CD8-positive, alpha-beta memory T cell (primary cell): ENCODE results near the gene MALAT1. TPM values are rescaled to one million over a fixed set of nuclear protein-coding genes. Genes with fewer than 3 reads are reported as not detected.
"Not testable (repeated sequence)": the region's sequence is repeated elsewhere in the genome, so short reads cannot be mapped to it uniquely, and the experiment has no call there.

Source experiments
- CTCF ChIA-PET: fragments of 350-600 bp; sonication (Branson Sonifier 250); formaldehyde crosslinking; loops from one replicate; lab custom pipeline; 2021; ENCODE audit warnings: antibody characterized with exemption; lab: Charles Lee
- POLR2A ChIA-PET: fragments of 350-600 bp; sonication (Branson Sonifier 250); formaldehyde crosslinking; loops from one replicate; lab custom pipeline; 2021; ENCODE audit warnings: antibody characterized with exemption; lab: Charles Lee
- DNase-seq, 5 donors: peaks; one replicate each; pipeline versions ENCODE4 v3.0.0 to v3.0.0-alpha.2; 2020 to 2022; ENCODE audit warnings: mixed read lengths in 1 of 5
- H3K27ac ChIP-seq: one replicate; pipeline ENCODE4 v1.7.0; 2013; ENCODE audit warnings: low read depth, mild to moderate bottlenecking, low read length, moderate library complexity
- H3K27me3 ChIP-seq: 2 replicates; pipeline ENCODE4 v1.7.0; 2013; ENCODE audit warnings: low read length, mild to moderate bottlenecking; ENCODE audit not compliant: insufficient read depth, poor library complexity, severe bottlenecking
- H3K36me3 ChIP-seq: 2 replicates; pipeline ENCODE4 v1.7.0; 2013; ENCODE audit warnings: mild to moderate bottlenecking, low read length, moderate library complexity; ENCODE audit not compliant: insufficient read depth
- H3K4me1 ChIP-seq: 2 replicates; pipeline ENCODE4 v1.7.0; 2013; ENCODE audit warnings: mild to moderate bottlenecking, low read length, moderate library complexity; ENCODE audit not compliant: insufficient read depth
- H3K4me3 ChIP-seq: 2 replicates; pipeline ENCODE4 v1.7.0; 2013; ENCODE audit warnings: mild to moderate bottlenecking, low read length
- H3K9me3 ChIP-seq: 2 replicates; pipeline ENCODE4 v1.7.0; 2013; ENCODE audit warnings: mild to moderate bottlenecking, low read length
- H3K27ac Mint-ChIP-seq, 8 donors: one replicate each; pipeline ENCODE4 v1.8.0; 2020 to 2021; ENCODE audit warnings: mixed read lengths in 8 of 8, mild to moderate bottlenecking in 6 of 8, inconsistent platforms in 3 of 8, moderate library complexity in 3 of 8
- H3K27me3 Mint-ChIP-seq, 2 donors: one replicate each; pipeline ENCODE4 v1.8.0; 2020 to 2021; ENCODE audit warnings: mixed read lengths in 2 of 2, mild to moderate bottlenecking in 1 of 2, moderate library complexity in 1 of 2
- H3K36me3 Mint-ChIP-seq, 3 donors: one replicate each; pipeline ENCODE4 v1.8.0; 2020 to 2021; ENCODE audit warnings: mixed read lengths in 3 of 3, inconsistent platforms in 1 of 3, mild to moderate bottlenecking in 1 of 3
- H3K4me1 Mint-ChIP-seq, 3 donors: one replicate each; pipeline ENCODE4 v1.8.0; 2020 to 2021; ENCODE audit warnings: mixed read lengths in 3 of 3, inconsistent platforms in 1 of 3, mild to moderate bottlenecking in 1 of 3
- H3K4me3 Mint-ChIP-seq, 7 donors: one replicate each; pipeline ENCODE4 v1.8.0; 2020 to 2021; ENCODE audit warnings: mixed read lengths in 7 of 7, mild to moderate bottlenecking in 6 of 7, moderate library complexity in 4 of 7, inconsistent platforms in 2 of 7
- H3K9me3 Mint-ChIP-seq, 5 donors: one replicate each; pipeline ENCODE4 v1.8.0; 2020 to 2022; ENCODE audit warnings: mixed read lengths in 5 of 5, mild to moderate bottlenecking in 3 of 5, moderate library complexity in 2 of 5, inconsistent platforms in 1 of 5
- polyA plus RNA-seq: library from polyadenylated mRNA; unstranded; fragments of 300-500 nt; fragmentation: Illumina TruSeq; gene quantifications from one replicate; pipeline ENCODE4 v1.2.3, GENCODE V29; 2021
- total RNA-seq, 2 experiments: library from RNA; stranded (reverse); gene quantifications; one replicate each; pipeline ENCODE4 v1.2.3, GENCODE V29; 2021

MALAT1 gene
- total and polyA plus RNA-seq, 3 experiments from 2014 or later: 2,529 to 4,912 (median 4,639) TPM

DNA sequence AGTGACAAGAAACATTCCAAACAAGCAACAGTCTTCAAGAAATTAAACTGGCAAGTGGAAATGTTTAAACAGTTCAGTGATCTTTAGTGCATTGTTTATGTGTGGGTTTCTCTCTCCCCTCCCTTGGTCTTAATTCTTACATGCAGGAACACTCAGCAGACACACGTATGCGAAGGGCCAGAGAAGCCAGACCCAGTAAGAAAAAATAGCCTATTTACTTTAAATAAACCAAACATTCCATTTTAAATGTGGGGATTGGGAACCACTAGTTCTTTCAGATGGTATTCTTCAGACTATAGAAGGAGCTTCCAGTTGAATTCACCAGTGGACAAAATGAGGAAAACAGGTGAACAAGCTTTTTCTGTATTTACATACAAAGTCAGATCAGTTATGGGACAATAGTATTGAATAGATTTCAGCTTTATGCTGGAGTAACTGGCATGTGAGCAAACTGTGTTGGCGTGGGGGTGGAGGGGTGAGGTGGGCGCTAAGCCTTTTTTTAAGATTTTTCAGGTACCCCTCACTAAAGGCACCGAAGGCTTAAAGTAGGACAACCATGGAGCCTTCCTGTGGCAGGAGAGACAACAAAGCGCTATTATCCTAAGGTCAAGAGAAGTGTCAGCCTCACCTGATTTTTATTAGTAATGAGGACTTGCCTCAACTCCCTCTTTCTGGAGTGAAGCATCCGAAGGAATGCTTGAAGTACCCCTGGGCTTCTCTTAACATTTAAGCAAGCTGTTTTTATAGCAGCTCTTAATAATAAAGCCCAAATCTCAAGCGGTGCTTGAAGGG is 6.0 kb downstream of the MALAT1 start:
- H3K36me3 ChIP-seq: peaks cover 67% of the 10 kb centered on the region
- DNase-seq: peak in 1 of 5 donors; percentile 12
- H3K27ac Mint-ChIP-seq: peak overlapping the region in 6 of 8 donors; percentile 81 to 92 (median 86)
- H3K27ac ChIP-seq: peak overlapping the region; percentile 95
- H3K9me3 ChIP-seq: no peaks in the 10 kb centered on the region
- peaks cover 0 to 3% of the 10 kb centered on the region in 2 donors for H3K27me3 Mint-ChIP-seq
- no peaks in the 10 kb centered on the region for H3K27me3 ChIP-seq
- ChIA-PET POLR2A (interaction anchor here (0.6 to 17.6 kb wide), 12 partner anchors 6 to 809 kb away, joined by 3 to 1366 read pairs (median 4); partner anchors contain the start of genes FAM89B, MALAT1, NEAT1 and SCYL1), CTCF (interaction anchor here (1.0 to 21.4 kb wide), 7 partner anchors 7 to 125 kb away, joined by 3 to 448 read pairs (median 7); partner anchors contain the start of genes MALAT1 and NEAT1)
- no peak overlapping the region for H3K4me3 Mint-ChIP-seq
- H3K4me1 ChIP-seq: peaks cover 36% of the 10 kb centered on the region
- H3K4me3 ChIP-seq: peak overlapping the region; percentile 97
- H3K36me3 Mint-ChIP-seq: peaks cover 24 to 37% (median 36%) of the 10 kb centered on the region in 3 donors
- H3K9me3 Mint-ChIP-seq: no peaks in the 10 kb centered on the region
- H3K4me1 Mint-ChIP-seq: peaks cover 47 to 50% (median 48%) of the 10 kb centered on the region in 3 donors

DNA sequence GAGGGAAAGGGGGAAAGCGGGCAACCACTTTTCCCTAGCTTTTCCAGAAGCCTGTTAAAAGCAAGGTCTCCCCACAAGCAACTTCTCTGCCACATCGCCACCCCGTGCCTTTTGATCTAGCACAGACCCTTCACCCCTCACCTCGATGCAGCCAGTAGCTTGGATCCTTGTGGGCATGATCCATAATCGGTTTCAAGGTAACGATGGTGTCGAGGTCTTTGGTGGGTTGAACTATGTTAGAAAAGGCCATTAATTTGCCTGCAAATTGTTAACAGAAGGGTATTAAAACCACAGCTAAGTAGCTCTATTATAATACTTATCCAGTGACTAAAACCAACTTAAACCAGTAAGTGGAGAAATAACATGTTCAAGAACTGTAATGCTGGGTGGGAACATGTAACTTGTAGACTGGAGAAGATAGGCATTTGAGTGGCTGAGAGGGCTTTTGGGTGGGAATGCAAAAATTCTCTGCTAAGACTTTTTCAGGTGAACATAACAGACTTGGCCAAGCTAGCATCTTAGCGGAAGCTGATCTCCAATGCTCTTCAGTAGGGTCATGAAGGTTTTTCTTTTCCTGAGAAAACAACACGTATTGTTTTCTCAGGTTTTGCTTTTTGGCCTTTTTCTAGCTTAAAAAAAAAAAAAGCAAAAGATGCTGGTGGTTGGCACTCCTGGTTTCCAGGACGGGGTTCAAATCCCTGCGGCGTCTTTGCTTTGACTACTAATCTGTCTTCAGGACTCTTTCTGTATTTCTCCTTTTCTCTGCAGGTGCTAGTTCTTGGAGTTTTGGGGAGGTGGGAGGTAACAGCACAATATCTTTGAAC is 6.8 kb downstream of the MALAT1 start:
- peaks cover 49 to 54% (median 51%) of the 10 kb centered on the region in 3 donors for H3K4me1 Mint-ChIP-seq
- ChIA-PET CTCF (interaction anchor here (0.7 to 21.4 kb wide), 12 partner anchors 7 to 280 kb away, joined by 3 to 448 read pairs (median 5); partner anchors contain the start of genes MALAT1 and NEAT1), POLR2A (interaction anchor here (0.6 to 17.6 kb wide), 19 partner anchors 7 to 904 kb away, joined by 3 to 1366 read pairs (median 3); partner anchors contain the start of genes FAM89B, MALAT1, NEAT1 and SCYL1)
- peak in 1 of 5 donors; percentile 25 for DNase-seq
- Histone ChIP-seq H3K36me3 (peaks cover 59% of the 10 kb centered on the region), H3K4me1 (peaks cover 40% of the 10 kb centered on the region), H3K4me3 (peak overlapping the region; percentile 97), H3K9me3 (no peaks in the 10 kb centered on the region), H3K27ac (peak overlapping the region; percentile 95), H3K27me3 (no peaks in the 10 kb centered on the region)
- no peak overlapping the region for H3K4me3 Mint-ChIP-seq
- H3K9me3 Mint-ChIP-seq: no peaks in the 10 kb centered on the region
- H3K27ac Mint-ChIP-seq: peak overlapping the region in 7 of 8 donors; percentile 47 to 92 (median 86)
- peaks cover 0 to 3% of the 10 kb centered on the region in 2 donors for H3K27me3 Mint-ChIP-seq
- H3K36me3 Mint-ChIP-seq: peaks cover 24 to 37% (median 36%) of the 10 kb centered on the region in 3 donors

DNA sequence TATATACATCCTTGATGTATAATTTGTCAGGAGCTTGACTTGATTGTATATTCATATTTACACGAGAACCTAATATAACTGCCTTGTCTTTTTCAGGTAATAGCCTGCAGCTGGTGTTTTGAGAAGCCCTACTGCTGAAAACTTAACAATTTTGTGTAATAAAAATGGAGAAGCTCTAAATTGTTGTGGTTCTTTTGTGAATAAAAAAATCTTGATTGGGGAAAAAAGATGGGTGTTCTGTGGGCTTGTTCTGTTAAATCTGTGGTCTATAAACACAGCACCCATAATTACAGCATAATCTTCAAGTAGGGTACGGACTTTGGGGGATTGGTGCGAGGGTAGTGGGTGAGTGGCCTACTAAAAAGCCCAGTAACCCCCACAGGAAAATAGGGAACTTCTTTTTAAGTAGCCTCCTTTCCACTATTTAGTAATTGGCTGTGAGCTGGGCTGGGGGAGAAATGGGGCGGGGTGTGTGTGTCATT is 7.5 kb downstream of the MALAT1 start:
- ChIA-PET CTCF (interaction anchor here (0.7 to 21.4 kb wide), 12 partner anchors 8 to 280 kb away, joined by 3 to 448 read pairs (median 5); partner anchors contain the start of genes MALAT1 and NEAT1), POLR2A (interaction anchor here (0.9 to 17.6 kb wide), 12 partner anchors 8 to 152 kb away, joined by 3 to 1366 read pairs (median 6); partner anchors contain the start of genes FAM89B, MALAT1, NEAT1 and SCYL1)
- no peaks in the 10 kb centered on the region for H3K27me3 ChIP-seq
- Mint-ChIP-seq H3K27ac (peak overlapping the region in 7 of 8 donors; percentile 65 to 92 (median 86)), H3K4me1 (peaks cover 52 to 56% (median 53%) of the 10 kb centered on the region in 3 donors), H3K27me3 (peaks cover 0 to 3% of the 10 kb centered on the region in 2 donors), H3K4me3 (no peak overlapping the region), H3K36me3 (peaks cover 24 to 37% (median 36%) of the 10 kb centered on the region in 3 donors), H3K9me3 (no peaks in the 10 kb centered on the region)
- peaks cover 43% of the 10 kb centered on the region for H3K4me1 ChIP-seq
- peak in 2 of 5 donors; percentile 5 to 49 for DNase-seq
- H3K4me3 ChIP-seq: peak overlapping the region; percentile 97
- H3K9me3 ChIP-seq: no peaks in the 10 kb centered on the region
- H3K27ac ChIP-seq: peak overlapping the region; percentile 50
- H3K36me3 ChIP-seq: peaks cover 53% of the 10 kb centered on the region

DNA sequence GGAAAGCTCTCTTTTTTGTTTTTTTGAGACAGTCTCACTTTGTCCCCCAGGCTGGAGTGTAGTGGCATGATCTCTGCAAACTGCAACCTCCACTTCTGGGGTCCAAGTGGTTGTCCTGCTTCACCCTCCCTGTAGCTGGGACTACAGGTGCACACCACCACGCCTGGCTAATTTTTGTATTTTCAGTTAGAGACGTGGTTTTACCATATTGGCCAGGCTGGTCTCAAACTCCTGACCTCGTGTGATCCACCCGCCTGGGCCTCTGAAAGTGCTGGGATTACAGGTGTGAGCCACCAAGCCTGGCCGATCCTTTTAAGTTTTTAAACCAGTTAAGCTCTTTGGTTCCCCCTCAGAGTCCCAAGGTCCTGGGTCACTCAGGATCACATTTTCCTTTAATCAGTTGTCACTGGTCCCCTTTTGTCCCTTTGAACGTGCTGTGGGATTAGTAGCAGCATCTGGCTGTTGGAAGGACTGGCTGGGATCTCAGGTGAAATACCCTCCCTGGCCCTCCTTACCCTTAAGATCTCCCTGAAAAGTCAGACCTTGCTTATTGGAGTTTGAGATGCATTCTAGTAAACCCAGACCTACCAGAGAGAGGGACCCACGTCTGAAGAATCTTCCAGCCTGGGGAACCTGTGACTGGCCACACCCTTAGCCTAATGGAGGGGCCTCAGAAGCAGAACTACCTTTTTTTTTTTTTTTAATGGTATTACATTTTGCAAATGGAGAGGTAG is 8.1 kb downstream of the MALAT1 start:
- peak in 2 of 5 donors; percentile 30 to 58 for DNase-seq
- Histone ChIP-seq H3K4me1 (peaks cover 43% of the 10 kb centered on the region), H3K27me3 (no peaks in the 10 kb centered on the region), H3K4me3 (peak overlapping the region; percentile 97), H3K27ac (peak overlapping the region; percentile 50), H3K36me3 (peaks cover 46% of the 10 kb centered on the region), H3K9me3 (no peaks in the 10 kb centered on the region)
- Mint-ChIP-seq H3K27me3 (no peaks in the 10 kb centered on the region), H3K4me3 (peak overlapping the region in 1 of 7 donors; percentile 59), H3K4me1 (peaks cover 52 to 56% (median 53%) of the 10 kb centered on the region in 3 donors), H3K27ac (peak overlapping the region in 7 of 8 donors; percentile 65 to 92 (median 86)), H3K9me3 (no peaks in the 10 kb centered on the region), H3K36me3 (peaks cover 24 to 37% (median 35%) of the 10 kb centered on the region in 3 donors)
- ChIA-PET POLR2A (interaction anchor here (0.6 to 17.6 kb wide), 15 partner anchors 8 to 153 kb away, joined by 3 to 1366 read pairs (median 4); partner anchors contain the start of genes FAM89B, MALAT1, NEAT1 and SCYL1), CTCF (interaction anchor here (0.7 to 21.4 kb wide), 10 partner anchors 9 to 131 kb away, joined by 3 to 448 read pairs (median 5); partner anchors contain the start of genes MALAT1 and NEAT1)

DNA sequence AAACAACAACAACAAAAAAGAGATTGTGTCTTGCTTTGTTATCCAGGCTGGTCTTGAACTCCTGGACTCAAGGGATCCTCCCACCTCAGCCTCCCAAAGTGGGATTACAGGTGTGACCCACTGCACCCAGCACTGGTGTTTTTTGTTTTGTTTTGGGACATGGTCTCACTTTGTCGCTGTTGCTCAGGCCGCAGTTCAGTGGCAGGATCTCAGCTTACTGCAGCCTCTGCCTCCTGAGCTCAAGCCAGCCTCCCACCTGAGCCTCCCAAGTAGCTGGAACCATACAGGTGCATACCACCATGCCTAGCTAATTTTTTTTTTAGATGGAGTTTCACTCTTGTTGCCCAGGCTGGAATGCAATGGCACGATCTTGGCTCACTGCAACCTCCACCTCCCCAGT is 13.5 kb downstream of the MALAT1 start:
- H3K27me3 Mint-ChIP-seq, H3K36me3 Mint-ChIP-seq, H3K9me3 ChIP-seq, H3K27ac Mint-ChIP-seq, H3K4me3 Mint-ChIP-seq, H3K36me3 ChIP-seq, H3K27ac ChIP-seq, H3K27me3 ChIP-seq, H3K9me3 Mint-ChIP-seq, H3K4me3 ChIP-seq: not testable (repeated sequence)
- H3K4me1 ChIP-seq: peaks cover 12% of the 10 kb centered on the region
- H3K4me1 Mint-ChIP-seq: peaks cover 14 to 25% (median 23%) of the 10 kb centered on the region in 3 donors
- peak in 1 of 5 donors; percentile 37 for DNase-seq
- ChIA-PET POLR2A (interaction anchor here (0.7 to 17.6 kb wide), 4 partner anchors 13 to 183 kb away, joined by 3 to 1366 read pairs (median 5); partner anchors contain the start of gene NEAT1), CTCF (interaction anchor here (0.6 to 21.4 kb wide), 6 partner anchors 74 to 307 kb away, joined by 3 to 448 read pairs (median 4); partner anchors contain the start of genes DPF2 and NEAT1)

DNA sequence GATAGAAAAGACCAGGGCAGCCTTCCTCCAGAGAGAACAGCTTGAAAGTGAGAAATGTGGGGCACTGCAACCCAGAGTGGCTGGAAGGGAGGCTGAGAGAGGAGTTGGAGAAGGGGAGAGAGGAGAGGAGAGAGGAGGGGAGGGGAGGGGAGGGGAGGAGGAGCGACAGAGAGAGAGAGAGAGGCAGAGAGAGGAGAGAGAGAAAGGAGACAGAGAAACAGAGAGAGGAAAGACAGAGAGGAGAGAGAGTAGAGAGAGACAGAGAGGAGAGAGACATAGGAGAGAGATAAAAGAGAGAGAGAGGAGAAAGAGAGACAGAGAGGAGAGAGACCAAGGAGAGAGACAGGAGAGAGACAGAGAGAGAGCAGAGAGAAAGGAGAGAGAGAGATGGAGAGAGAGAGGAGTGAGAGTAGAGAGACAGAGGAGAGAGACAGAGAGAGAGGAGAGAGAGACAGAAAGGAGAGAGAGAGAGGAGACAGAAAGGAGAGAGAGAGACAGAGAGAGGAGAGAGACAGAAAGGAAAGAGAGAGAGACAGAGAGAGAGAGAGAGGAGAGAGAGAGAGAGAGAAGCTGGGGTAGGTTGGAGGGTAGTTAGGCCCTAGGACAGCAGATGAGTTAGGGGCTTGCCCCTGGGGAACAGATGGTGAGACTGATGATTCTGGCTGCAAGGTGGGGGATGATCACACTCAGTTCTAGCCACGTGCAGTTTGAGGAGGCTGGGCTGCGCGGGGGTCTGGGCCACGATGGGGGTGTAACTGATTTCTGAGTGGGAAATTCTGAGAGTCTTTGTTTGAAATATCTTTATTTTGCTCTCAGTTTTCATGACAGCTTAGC is 17.5 kb downstream of the MALAT1 start:
- Histone ChIP-seq H3K4me3 (no peak overlapping the region), H3K4me1 (no peaks in the 10 kb centered on the region), H3K27me3 (no peaks in the 10 kb centered on the region), H3K36me3 (no peaks in the 10 kb centered on the region), H3K27ac (no peak overlapping the region), H3K9me3 (no peaks in the 10 kb centered on the region)
- peak in 3 of 5 donors; percentile 14 to 49 (median 21) for DNase-seq
- Mint-ChIP-seq H3K9me3 (no peaks in the 10 kb centered on the region), H3K27me3 (peaks cover 0 to 3% of the 10 kb centered on the region in 2 donors), H3K36me3 (no peaks in the 10 kb centered on the region), H3K4me3 (peak overlapping the region in 1 of 7 donors; percentile 15), H3K4me1 (peaks cover 2 to 11% (median 8%) of the 10 kb centered on the region in 3 donors), H3K27ac (peak overlapping the region; percentile 41 to 81 (median 61))
- CTCF ChIA-PET: interaction anchor here (0.9 kb wide), 1 partner anchor 11 kb away, joined by 4 read pairs; no protein-coding TSS in a partner anchor
- POLR2A ChIA-PET: interaction anchor here (0.6 to 1.4 kb wide), 3 partner anchors 9 to 291 kb away, joined by 3 to 5 read pairs (median 5); partner anchors contain the start of gene MALAT1
